SK-N-MC (cell line): ENCODE data around the gene PARM1.

Experiments used
- DNase-seq: peaks from one replicate; pipeline ENCODE4 v3.0.0-alpha.2; 2011; ENCODE audit warnings: low read depth, low spot score
- H3K27ac ChIP-seq: fragments of 200-600 bp; sonication (generic); 2 replicates; pipeline ENCODE4 v1.5.1; 2016; ENCODE audit warnings: mixed run types
- H3K36me3 ChIP-seq: fragments of 200-600 bp; sonication (generic); 2 replicates; pipeline ENCODE4 v1.6.1; 2017; ENCODE audit warnings: antibody characterized with exemption, low read length, mixed read lengths; ENCODE audit not compliant: insufficient read depth
- H3K4me3 ChIP-seq: fragments of 200-600 bp; sonication (generic); 2 replicates; pipeline ENCODE4 v1.5.1; 2016
- H3K9ac ChIP-seq: fragments of 200-600 bp; sonication (generic); 2 replicates; pipeline ENCODE4 v1.8.0; 2017; ENCODE audit warnings: mixed run types, mixed read lengths; ENCODE audit not compliant: insufficient read length
- H3K9me3 ChIP-seq: fragments of 200-600 bp; sonication (generic); 2 replicates; pipeline ENCODE4 v1.6.1; 2017; ENCODE audit warnings: low read depth, mild to moderate bottlenecking, antibody characterized with exemption, low read length, moderate library complexity, mixed read lengths
- EZH2 ChIP-seq: fragments of 200-600 bp; sonication (generic); IDR thresholded peaks from one replicate; pipeline ENCODE4 v1.6.1; 2017; ENCODE audit warnings: antibody characterized with exemption
- FOXP2 ChIP-seq: optimal IDR thresholded peaks from 2 replicates; pipeline ENCODE3; 2011; ENCODE audit warnings: mild to moderate bottlenecking, moderate library complexity; ENCODE audit not compliant: insufficient read depth; ENCODE audit errors: extremely low read length, control extremely low read depth
- POLR2AphosphoS5 ChIP-seq: IDR thresholded peaks from 2 replicates; pipeline ENCODE4 v1.6.1; 2012; ENCODE audit warnings: mild to moderate bottlenecking, low read depth, low read length, borderline replicate concordance

The PARM1 gene

DNA sequence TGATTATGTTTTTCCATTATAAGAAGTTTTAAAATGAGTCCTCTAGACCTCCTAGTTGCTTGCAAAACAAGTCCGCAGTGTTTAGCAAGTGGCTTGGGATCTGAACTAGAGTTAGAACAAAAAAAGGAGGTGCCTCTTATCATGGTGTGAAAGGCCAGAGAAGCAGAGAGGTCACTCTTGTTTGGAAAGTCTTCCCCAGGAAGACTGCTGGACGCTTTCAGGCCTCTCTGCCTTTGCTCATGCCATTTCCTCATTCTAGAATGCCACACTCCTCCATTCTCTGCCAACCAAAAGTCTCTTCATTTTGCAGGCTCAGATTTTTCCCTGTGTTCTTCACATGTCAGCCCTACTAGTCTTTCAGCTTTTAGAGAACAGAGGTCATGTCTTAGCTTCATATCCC is 14.9 kb downstream of the PARM1 start:
- no peaks in the 10 kb centered on the region for H3K9me3 ChIP-seq
- no peaks in the 10 kb centered on the region for H3K36me3 ChIP-seq
- H3K9ac ChIP-seq = no peak overlapping the region
- DNase-seq = no peak
- H3K27ac ChIP-seq = no peak overlapping the region
- TF ChIP-seq FOXP2 = no peak
- no peak overlapping the region for H3K4me3 ChIP-seq

DNA sequence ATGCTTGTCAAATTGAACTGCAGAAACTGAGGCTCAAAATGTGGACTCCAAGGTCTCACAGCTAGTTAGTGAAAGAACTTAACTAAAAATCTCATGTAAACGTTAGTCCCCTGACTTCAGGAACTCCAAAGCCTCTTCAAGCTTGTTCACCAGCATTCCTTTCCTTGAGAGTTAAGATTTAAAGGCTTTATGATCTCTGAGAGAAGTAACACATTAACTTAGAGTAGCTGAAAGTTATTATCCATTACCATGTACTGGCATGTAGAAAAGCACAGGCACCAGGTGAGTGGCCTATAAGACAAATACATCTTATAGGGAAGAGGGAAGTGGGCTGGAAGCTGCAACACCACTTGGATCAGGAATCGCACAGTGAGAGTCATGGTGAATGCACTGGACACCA is 15.3 kb downstream of the PARM1 start:
- Histone ChIP-seq H3K27ac (no peak overlapping the region), H3K9ac (no peak overlapping the region), H3K36me3 (no peaks in the 10 kb centered on the region), H3K4me3 (no peak overlapping the region), H3K9me3 (no peaks in the 10 kb centered on the region)
- no peak for DNase-seq
- TF ChIP-seq POLR2AphosphoS5 = no peak
- no peak for TF ChIP-seq FOXP2

DNA sequence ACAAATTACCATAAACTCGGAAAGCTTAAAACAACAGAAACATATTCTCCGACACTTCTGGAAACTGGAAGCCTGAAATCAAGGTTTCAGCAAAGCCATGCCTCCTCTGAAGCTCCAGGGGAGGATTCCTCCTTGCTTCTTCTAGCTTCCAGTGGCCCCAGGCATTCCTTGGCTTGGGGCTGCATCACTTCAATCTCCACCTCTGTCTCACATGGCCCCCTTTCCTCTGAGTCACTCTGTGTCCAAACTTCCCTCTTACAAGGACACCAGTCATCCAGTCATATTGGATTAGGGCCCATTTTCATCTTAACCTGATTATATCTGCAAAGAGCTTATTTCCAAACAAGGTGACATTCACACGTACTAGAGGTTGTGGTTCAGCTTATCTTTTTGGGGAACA is 17.3 kb downstream of the PARM1 start:
- Histone ChIP-seq H3K36me3 (no peaks in the 10 kb centered on the region), H3K4me3 (no peak overlapping the region)
- TF ChIP-seq EZH2 = no peak
- TF ChIP-seq POLR2AphosphoS5 = no peak
- TF ChIP-seq FOXP2 = no peak

DNA sequence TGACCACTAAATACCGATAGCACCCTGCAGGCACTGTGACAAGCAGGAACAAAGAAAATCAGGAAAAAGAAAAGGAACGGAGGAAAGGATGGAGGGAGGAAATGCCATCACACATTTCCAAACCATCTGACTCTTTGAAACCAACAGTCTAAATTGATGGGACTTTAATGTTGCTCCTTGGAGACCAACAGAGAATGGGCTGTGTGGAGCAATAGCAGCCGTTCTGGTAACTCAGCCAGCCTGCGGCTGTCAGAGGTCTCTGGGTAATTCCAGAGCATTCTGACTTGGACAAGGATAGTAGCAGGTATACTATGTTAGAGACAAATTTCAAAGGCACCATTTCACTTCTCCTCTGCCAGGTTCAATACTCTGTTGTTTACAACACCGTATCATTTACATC is 18.0 kb downstream of the PARM1 start:
- DNase-seq = no peak
- Histone ChIP-seq H3K9ac (no peak overlapping the region), H3K9me3 (no peaks in the 10 kb centered on the region), H3K27ac (no peak overlapping the region), H3K36me3 (no peaks in the 10 kb centered on the region), H3K4me3 (no peak overlapping the region)
- no peak for TF ChIP-seq POLR2AphosphoS5

More for the DNA sequence above, 17.3 kb downstream of the PARM1 start:
- Histone ChIP-seq H3K27ac (no peak overlapping the region), H3K9ac (no peak overlapping the region), H3K9me3 (no peaks in the 10 kb centered on the region)
- DNase-seq = no peak

DNA sequence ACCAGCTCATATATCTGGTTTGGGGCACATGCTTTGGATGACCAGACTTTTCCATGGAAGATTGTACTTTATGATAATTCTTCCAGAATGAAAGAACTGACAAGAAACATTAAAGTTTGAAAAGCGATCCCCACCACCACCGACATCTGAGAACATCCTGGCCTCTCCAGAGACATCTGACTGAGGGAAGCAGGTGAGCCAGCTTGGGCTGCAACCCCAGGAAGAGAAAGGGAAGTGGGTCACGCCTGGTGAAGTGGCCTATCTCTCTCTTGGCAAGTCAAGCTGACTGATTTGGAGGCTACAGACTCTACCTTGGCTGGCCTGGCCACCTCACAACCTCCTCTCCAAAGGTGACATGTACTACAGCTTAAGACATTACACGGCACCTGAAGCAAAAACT is 20.7 kb downstream of the PARM1 start:
- no peaks in the 10 kb centered on the region for H3K9me3 ChIP-seq
- no peak for DNase-seq

DNA sequence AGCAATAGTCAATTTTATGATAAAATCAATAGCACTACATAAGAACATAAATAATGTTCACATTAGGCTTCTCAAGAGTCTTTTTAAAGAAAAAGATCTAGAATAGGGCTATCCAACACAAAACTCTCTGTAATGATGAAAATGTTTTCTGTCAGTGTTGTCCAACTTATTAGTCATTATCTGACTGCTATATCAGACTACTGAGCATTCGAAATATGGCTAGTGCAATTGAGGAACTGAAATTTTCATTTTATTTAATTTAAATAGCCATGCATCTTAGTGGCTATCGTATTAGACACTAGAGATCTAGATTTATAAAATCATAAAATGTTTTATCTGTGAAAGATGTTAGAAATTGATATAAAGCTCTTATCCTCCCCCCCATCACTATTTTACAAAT is 26.0 kb downstream of the PARM1 start:
- H3K4me3 ChIP-seq = no peak overlapping the region
- no peaks in the 10 kb centered on the region for H3K9me3 ChIP-seq
- TF ChIP-seq FOXP2 (no peak), POLR2AphosphoS5 (no peak), EZH2 (no peak)
- H3K36me3 ChIP-seq = no peaks in the 10 kb centered on the region
- no peak overlapping the region for H3K9ac ChIP-seq
- no peak overlapping the region for H3K27ac ChIP-seq
- DNase-seq = no peak

More for the DNA sequence above, 20.7 kb downstream of the PARM1 start:
- no peak overlapping the region for H3K4me3 ChIP-seq
- TF ChIP-seq POLR2AphosphoS5 = no peak
- H3K36me3 ChIP-seq = no peaks in the 10 kb centered on the region
- no peak overlapping the region for H3K27ac ChIP-seq
- no peak overlapping the region for H3K9ac ChIP-seq

DNA sequence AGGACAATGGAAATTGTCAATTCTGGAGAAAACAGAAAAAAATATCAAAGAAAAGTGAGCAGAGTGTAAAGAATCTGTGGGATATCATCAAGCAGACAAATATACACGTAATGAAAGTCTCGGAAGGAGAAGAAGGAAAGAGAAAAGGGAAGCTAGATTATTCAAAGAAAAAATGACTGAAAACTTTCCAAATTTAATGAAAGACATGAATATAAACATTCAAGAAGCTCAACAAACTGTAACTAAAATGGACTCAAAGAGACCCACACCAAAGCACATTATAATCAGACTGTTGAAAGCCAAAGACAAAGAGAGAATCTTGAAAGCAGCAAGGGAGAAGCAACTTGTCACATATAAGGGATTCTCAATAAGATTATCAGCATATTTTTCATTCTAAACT is 28.3 kb downstream of the PARM1 start:
- TF ChIP-seq POLR2AphosphoS5 = no peak
- TF ChIP-seq EZH2 = no peak
- TF ChIP-seq FOXP2 = no peak
- Histone ChIP-seq H3K4me3 (no peak overlapping the region), H3K9me3 (no peaks in the 10 kb centered on the region), H3K9ac (no peak overlapping the region), H3K27ac (no peak overlapping the region), H3K36me3 (no peaks in the 10 kb centered on the region)
- DNase-seq = no peak

DNA sequence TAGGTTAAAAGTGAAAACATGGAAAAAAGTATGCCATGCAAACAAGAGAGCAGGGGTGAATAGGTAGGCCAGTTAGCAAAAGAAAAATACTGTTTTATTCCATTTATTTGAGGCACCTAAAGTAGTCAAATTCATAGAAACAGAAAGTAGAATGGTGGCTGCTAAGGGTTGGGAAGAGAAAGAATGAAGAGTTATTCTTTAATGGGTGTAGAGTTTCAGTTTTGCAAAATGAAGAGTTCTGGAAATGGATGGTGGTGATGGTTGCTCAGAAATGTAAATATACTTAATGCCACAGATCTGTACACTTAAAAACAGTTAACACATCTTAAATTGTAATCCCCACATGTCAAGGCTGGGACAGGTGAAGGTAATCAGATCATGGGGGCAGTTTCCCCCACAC is 29.7 kb downstream of the PARM1 start:
- no peaks in the 10 kb centered on the region for H3K9me3 ChIP-seq

DNA sequence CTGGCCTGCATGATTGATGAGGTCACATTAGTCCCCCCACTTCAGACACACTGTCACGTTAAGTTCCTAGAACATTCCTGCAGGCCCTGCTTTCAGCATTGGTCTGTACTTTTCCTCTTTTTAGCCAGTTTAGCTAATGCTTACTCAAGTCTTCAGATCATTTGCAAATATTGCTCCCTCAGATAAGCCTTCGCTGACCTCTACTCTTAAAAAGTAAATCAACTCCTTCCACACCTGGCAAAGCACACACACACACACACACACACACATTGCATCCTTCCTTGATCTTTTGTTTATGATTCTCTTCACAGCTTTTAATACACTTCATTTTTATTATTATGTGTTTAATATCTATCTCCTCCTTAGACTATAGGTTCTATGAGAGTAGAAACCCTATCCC is 31.4 kb downstream of the PARM1 start:
- Histone ChIP-seq H3K27ac (no peak overlapping the region), H3K9ac (no peak overlapping the region), H3K4me3 (no peak overlapping the region), H3K9me3 (no peaks in the 10 kb centered on the region), H3K36me3 (no peaks in the 10 kb centered on the region)
- DNase-seq = no peak
- TF ChIP-seq EZH2 (no peak), FOXP2 (no peak), POLR2AphosphoS5 (no peak)

More for the DNA sequence above, 29.7 kb downstream of the PARM1 start:
- H3K9ac ChIP-seq = no peak overlapping the region
- H3K27ac ChIP-seq = no peak overlapping the region
- no peak for TF ChIP-seq FOXP2
- TF ChIP-seq EZH2 = no peak
- no peak for TF ChIP-seq POLR2AphosphoS5
- no peak for DNase-seq
- no peak overlapping the region for H3K4me3 ChIP-seq
- no peaks in the 10 kb centered on the region for H3K36me3 ChIP-seq

DNA sequence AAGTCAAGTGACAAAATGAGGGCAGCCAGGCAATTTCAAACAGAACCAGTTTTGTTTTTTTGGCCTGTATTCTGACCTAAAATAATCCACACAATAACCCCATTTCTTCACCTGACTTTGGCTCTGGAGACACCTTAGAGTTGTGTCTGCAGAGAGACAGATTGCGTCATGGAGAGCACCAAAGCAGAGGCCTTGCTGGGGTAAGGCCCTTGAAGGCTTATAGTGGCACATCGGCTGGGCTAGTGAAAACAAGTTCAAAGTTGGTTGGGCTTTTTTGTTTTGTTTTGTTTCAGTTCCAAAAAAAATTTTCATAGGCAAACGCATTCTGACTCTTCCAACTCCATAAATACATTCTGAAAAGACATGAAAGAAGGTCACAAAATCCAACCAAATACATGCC is 34.4 kb downstream of the PARM1 start:
- H3K9me3 ChIP-seq = no peaks in the 10 kb centered on the region
- no peaks in the 10 kb centered on the region for H3K36me3 ChIP-seq
- DNase-seq = no peak
- TF ChIP-seq FOXP2 (no peak), POLR2AphosphoS5 (no peak), EZH2 (no peak)
- no peak overlapping the region for H3K27ac ChIP-seq
- no peak overlapping the region for H3K4me3 ChIP-seq
- no peak overlapping the region for H3K9ac ChIP-seq
